Globus pallidus (tissue), 1 donor: ENCODE data around the gene EFCAB12.
"Not testable (repeated sequence)": the region's sequence is repeated elsewhere in the genome, so short reads cannot be mapped to it uniquely, and the experiment has no call there.

Experiments used
- DNase-seq: peaks from one replicate; pipeline ENCODE4 v3.0.0-alpha.2; 2015; ENCODE audit warnings: low spot score

The EFCAB12 gene

DNA sequence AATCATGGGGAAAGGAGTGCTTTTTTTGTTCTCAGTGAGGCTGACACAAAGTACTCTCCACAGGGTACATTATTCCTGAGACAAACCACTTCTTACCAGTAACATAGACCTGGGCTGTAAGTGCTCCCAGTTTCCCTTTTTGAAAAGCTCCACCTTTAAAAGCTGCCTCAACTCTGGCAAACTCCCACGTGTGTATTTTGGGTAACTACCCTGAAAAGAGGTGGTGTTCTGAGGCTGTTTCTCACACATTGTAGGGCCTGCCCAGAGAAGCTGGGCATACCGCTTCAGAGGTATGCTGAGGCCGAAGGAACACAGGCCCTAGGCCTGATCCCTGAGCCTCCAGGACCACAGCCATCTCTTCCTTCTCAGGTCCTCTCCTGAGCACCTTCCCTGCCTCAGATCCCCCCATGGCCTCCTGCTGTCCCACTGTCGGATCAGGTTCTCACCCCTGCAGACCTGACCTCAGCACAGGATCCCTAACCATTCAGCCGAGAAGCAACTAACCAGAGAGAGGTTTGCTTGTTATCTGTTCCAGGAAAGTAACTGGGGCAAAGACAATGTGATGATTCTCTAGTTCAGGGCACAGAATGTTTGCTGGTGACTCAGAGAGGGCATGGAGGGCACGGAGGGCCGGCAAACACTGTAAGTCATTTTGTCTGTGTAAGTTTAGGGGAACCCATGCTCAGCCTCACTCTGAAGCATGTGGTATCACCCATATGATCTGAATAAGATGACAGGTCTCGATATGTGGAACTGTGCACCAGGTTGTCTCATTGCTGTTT, 36.1 kb downstream of the EFCAB12 start:
- DNase-seq = not testable (repeated sequence)

GRCh38 chr3:129391583-129391982, 36.9 kb downstream of the EFCAB12 start:
- not testable (repeated sequence) for DNase-seq

DNA sequence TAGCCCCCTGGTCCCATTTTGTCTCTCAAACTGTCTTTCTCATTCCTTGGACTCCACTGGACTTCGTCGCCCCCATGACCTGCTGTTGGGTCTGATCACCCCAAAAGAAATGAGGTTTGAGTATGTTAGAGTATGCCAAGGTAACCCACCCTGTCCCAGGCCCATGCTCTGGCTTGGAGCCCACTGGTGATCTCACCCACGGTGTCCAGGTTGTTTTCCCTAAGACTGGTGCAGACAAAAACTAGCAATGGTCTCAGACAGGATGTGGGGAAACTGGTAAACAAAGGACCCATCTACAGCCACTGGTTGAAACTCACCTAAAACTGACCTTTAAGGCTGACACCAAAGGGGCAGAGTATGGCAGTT, 38.9 kb downstream of the EFCAB12 start:
- no peak for DNase-seq

DNA sequence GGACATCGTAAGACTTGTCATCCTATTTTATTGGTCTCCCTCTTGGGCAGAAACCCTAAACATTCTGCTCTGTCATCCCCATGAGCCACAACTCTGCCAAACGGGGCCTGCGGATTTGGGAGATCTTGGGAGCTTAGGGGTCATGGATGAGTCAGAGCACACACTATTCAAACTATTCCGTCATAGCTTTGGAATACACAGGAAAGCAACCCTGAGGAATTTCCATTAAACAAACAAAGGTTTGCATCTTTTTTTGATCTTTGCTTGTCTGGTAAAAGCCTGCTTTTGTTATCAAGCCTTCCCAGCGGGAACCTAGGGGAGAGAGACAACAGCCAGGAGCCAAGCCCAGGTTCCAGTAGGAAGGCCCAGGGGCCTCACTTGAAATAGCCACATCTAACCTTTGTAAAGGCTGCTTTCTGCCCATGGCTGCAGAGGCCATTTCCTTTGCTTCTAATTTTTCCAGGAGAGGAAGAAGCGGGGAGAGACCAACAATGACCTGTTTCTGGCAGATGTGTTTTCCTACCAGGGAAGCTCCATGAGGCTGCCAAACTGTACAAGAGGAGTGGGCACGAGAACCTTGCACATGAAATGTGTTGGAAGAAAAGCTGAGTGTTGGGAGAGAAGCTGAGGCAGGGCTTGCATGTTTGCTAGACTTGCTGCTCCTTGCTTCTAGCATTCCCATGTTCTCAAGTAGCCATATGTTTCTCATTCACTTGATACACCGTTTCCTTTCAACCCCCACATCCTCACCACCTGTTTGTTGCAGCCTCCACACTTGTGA, 39.5 kb downstream of the EFCAB12 start:
- DNase-seq = not testable (repeated sequence)

DNA sequence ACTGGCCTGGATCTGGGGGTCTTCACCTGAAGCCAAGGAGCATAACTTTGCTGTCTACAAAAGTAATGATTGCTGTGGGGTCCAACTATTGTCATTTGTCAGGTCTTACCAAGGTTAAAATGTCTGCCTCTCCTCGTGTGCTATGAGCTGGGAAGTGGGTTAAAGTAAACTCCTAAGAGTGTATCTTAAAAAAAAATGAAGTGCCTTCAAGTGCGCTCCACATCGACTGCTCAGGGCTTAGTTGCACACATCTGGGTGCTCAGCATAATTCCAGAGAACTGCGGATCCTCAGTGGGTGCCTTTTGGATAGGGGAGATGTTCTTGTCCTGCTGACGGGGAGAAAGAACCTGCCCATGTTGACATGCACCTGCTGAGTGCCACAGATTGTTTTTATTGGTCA, 40.9 kb downstream of the EFCAB12 start:
- DNase-seq = no peak

GRCh38 chr3:129386984-129387383, 41.5 kb downstream of the EFCAB12 start:
- no peak for DNase-seq

DNA sequence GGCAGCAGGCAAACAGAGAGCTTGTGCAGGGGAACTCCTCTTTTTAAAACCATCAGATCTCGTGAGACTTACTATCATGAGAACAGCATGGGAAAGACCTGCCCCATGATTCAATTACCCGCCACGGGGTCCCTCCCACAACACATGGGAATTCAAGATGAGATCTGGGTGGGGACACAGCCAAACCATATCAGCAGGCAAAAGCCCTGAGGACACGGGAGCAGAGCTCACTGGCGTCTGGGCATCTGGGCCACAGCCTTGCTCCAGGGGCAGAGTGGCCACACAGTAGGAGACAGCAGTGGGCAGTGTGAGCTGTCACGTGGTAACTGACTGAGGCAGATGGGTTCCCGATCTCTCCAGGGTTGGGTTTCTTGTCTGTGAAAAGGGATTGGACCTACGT, 42.9 kb downstream of the EFCAB12 start:
- not testable (repeated sequence) for DNase-seq

DNA sequence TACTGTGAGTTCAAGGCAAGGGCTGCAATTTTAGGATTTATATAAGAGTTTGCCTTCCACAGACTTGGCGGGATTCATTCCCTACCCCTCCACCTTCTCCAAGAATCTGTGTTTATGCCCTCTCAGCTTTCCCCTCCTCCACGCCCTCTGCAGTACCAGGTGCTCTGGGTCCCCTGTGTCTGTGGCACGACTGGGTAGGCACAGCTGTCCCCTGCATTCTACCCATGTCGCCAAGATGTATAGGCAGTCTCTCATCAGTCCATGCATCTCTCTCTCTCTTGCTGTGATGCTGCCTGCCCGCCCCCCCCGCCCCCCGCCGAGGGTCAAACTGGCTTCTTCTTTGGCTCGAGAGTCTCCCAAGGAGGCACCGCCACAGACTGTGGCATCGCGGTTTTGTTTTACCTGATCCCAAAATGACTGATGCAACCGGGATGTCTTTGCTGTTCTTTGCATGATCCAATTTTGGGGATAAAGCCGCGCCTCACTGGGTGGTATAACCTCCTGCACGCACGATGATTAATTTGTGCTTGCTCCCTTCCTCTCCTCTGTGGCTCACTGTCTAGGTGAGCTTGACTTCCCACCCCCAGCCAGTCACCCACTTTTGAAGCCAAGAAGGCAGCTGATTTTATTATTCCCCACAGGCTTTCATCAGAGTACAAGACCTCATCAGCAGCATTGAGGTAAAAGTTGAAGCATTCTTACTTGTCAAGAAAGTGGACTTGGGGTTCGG, 43.7 kb downstream of the EFCAB12 start:
- DNase-seq = no peak

GRCh38 chr3:129384103-129384502, 44.3 kb downstream of the EFCAB12 start:
- not testable (repeated sequence) for DNase-seq

GRCh38 chr3:129383292-129383860, 45.1 kb downstream of the EFCAB12 start:
- DNase-seq = peak; percentile 45

DNA sequence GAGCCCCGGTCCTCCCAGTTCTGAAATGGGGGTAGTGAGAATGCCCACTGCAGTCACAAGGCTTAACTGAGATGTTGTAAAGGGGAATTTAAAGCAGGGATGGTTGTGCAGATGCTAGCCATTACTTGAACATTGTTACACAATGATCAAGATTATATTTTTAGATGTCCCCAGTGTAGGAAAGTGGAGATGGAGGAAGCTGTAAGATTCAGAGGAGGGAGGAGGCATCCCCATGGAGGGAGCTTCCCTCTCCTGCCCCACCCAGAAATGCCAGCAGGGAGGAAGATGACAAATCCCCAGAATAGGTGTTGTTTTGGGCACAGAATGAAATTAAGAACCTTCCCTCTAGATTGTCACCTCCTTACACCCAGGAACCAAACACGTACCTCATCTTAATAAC, 46.1 kb downstream of the EFCAB12 start:
- DNase-seq = no peak

GRCh38 chr3:129379582-129380358, 48.7 kb downstream of the EFCAB12 start:
- DNase-seq = no peak

- DNase-seq = no peak
Observed at GRCh38 chr3:129378949-129379348, 49.5 kb downstream of the EFCAB12 start.

- DNase-seq = no peak
Observed at GRCh38 chr3:129377615-129378014, 50.8 kb downstream of the EFCAB12 start.

DNA sequence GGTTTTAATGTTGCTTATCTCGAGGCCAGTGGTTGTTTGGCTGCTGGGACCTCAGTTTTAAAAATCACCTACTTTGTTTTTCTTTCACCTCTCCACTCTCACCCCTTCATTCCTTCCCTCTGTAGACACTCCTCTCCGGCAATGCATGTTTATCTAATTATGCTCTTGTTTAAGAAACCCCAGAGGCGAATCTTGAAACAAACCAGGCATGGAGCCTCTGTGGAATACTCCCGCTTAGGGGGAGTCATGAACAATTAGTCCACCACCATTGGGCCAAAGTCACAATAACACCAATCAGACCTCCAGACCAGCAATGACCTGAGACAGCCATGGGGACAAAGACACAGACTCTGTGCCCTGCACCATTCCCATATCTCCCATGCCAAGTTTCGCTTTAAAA, 53.3 kb downstream of the EFCAB12 start:
- DNase-seq = no peak

DNA sequence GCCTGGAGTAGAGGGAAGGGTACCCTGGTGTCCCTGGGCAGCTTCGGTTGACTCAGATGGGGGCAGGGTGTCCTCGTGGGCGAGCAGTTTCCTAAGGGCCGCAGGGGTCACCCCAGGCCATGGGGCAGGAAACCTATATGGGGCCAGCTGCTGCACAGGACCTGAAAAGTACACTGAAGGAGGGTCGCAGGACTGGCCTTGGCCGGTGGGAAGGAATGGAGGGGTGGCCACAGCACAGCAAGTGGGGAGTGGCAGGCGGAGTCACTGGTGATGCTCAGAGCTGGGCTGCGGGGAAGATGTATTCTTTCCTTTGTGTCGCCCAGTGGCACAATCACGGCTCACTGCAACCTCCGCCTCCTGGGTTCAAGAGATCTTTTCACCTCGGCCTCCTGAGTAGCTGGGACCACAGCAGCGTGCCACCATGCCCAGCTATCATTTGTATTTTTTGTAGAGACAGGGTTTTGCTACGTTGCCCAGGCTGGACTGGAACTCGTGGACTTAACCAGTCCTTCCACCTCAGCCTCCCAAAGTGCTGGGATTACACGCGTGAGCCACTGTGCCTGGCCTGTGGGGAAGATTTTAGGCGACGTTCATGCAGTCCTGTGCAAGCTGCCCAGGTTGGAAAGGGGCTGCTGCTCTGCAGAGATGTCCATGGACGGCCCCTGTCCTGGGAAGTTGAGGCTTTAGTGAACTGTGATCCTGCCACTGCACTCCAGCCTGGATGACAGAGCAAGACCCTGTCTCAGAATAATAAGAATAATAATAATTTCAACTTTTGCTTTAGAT, 57.2 kb downstream of the EFCAB12 start:
- DNase-seq = no peak

GRCh38 chr3:129370248-129370964, 58.0 kb downstream of the EFCAB12 start:
- DNase-seq = no peak

DNA sequence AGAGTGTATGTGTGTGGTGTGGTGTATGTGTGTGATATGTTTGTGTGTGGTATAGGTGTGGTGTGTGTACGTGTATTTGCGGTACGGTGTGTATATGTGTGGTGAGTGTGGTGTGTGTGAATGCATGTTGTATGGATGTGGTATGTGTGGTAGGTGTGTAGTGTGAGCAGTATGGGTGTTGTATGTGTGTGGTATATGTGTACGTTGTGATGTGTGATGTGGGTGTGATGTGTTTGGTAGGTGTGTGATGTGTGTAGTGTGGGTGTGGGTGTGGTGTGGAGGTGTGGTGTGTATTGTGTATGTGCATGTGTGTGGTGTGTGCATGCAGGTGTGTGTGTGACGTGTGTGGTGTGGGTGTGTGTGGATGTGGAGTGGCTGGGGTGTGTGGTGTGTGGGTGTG, 58.7 kb downstream of the EFCAB12 start:
- no peak for DNase-seq

DNA sequence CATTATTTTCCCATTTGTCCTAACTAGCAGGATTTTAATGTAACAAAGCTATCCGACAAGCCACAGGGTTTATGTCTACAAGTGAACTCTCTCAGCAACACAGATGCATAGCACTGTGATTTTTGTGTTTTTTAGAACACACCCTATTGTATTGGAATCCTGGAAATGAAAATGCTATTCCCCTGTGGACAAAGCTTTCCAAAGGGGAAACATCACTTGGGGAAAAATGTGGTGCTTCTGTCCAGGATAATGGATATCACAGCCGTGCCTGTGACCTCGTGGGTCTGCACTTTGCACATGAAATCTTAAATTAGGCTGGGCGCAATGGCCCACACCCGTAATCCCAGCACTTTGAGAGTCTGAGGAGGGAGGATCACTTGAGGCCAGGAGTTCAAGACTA, 60.6 kb downstream of the EFCAB12 start:
- no peak for DNase-seq

DNA sequence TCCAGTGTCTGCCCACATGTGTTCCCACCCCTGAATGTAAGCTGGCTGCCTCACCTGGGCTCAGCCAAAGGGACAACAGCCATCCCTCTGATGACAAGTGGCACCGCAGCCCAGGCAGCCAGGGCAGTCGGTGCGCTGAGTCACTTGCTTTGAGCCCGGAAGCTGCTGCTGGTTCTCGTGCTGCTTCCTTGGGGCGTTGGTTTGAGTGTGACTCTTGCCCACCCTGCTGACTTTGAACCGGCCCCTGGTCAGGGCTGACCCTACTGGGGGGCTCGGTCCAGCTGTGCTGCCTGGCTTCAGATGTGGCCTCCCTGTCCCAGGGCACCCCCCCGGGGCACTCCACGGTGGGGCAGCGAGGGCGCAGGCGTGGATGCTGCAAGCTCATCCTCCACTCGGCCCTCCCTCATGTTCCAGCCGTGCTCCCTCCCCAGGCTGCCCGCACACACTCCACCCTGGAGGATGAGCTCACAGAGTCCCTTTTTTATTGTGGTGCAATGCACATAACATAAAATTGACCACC, 62.1 kb downstream of the EFCAB12 start:
- no peak for DNase-seq
